H1 (cell line): Measurements from ENCODE around the gene IGFBP3. TPM values are rescaled to one million over a fixed set of nuclear protein-coding genes. Genes with fewer than 3 reads are reported as not detected.

Experiments
- KDM1A ChIP-seq: fragments of 200-600, 300-600 bp; sonication (generic); IDR thresholded peaks from 2 replicates; pipeline ENCODE4 v1.7.1; 2016; ENCODE audit warnings: mild to moderate bottlenecking, low read length, borderline replicate concordance
- KDM4A ChIP-seq: IDR thresholded peaks from one replicate; pipeline ENCODE4 v1.7.1; 2012; ENCODE audit warnings: low read depth, mild to moderate bottlenecking, moderate library complexity, low read length, inconsistent platforms; ENCODE audit not compliant: severe bottlenecking
- RNF2 ChIP-seq: fragments of 200-900, 300-1000 bp; sonication (generic); IDR thresholded peaks from 2 replicates; pipeline ENCODE4 v1.7.1; 2016; ENCODE audit warnings: borderline replicate concordance, low read depth, mild to moderate bottlenecking, antibody characterized with exemption, low read length; ENCODE audit not compliant: poor library complexity, severe bottlenecking; ENCODE audit errors: missing control alignments
- SIN3A ChIP-seq, 2 experiments: IDR thresholded peaks in 1 of 2; conservative IDR thresholded peaks in 1 of 2; 2 replicates each; pipeline ENCODE4 v1.6.1; 2011 to 2012; ENCODE audit warnings: low read length in 2 of 2, improper control_type of control experiment in 1 of 2, low read depth in 1 of 2, mild to moderate bottlenecking in 1 of 2
- SP4 ChIP-seq: IDR thresholded peaks from 2 replicates; pipeline ENCODE4 v1.6.1; 2012; ENCODE audit warnings: low read length, inconsistent platforms
- polyA plus RNA-seq, 7 experiments: library from polyadenylated mRNA; depleted of rRNA in 3 of 7; stranded (reverse) in 5 of 7; unstranded in 2 of 7; fragments of >200 nt in 5 of 7; fragments of 200-250 nt in 2 of 7; gene quantifications; 1 replicate in 5 of 7; 2 replicates in 1 of 7; 4 replicates in 1 of 7; pipeline versions ENCODE4 v1.2.1 to v1.2.3, GENCODE V29; 2011 to 2013; ENCODE audit warnings: missing spikeins in 2 of 7, mixed read lengths in 2 of 7
- total RNA-seq: library from RNA; stranded (reverse); fragmentation: NEBNext Ultra II Directional; extraction: Animal tissue kit (Norgen Biotek cat#: 25700); gene quantifications from 2 replicates; pipeline ENCODE4 v1.2.1, GENCODE V29; 2021

The IGFBP3 gene
- total and polyA plus RNA-seq, 2 of the 8 experiments (the other 6 are each of a cell fraction or from before 2014, with no cell fraction given), result 5.5 to 12.1 TPM

DNA sequence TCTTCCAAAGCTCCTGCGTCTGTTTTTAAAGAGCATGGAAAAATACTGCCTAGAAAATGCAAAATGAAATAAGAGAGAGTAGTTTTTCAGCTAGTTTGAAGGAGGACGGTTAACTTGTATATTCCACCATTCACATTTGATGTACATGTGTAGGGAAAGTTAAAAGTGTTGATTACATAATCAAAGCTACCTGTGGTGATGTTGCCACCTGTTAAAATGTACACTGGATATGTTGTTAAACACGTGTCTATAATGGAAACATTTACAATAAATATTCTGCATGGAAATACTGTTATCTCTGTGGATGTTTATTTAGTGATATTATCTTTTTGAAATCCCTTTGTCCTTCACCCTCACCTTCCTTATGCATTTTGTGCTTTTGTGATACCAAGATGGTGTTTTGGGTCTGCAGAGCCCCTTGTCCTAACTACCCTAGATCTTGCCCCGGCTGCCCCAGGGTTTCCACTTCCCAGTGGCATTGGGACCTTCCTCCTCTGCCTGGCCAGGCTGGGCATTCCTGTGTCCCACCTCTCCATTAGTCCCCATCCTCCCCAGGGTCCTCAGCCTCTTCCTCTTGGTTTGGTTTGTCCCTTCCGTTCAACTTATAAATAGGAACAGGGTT lies 27.6 kb downstream of the IGFBP3 start (continued):
- TF ChIP-seq KDM4A (no peak), SIN3A (conservative IDR thresholded peaks at IDR 0.05 in 1 of 2, IDR thresholded peaks at IDR 0.05 in 1 of 2; ENCODE audit: low read depth in 1 of 2, low read length in 2 of 2) (no peak), RNF2 (no peak), SP4 (no peak), KDM1A (no peak)
- TF ChIP-seq, all 59 proteins: peak for 0
